Heart left ventricle (tissue), 16 donors: ENCODE data around the gene FNDC3B. TPM values are rescaled to one million over a fixed set of nuclear protein-coding genes. Genes with fewer than 3 reads are reported as not detected.

Source experiments
- ATAC-seq, 4 donors: fragments of 200-7000 bp; cut with Tn5 transposase; one replicate each; pipeline ENCODE4 v1.9.1; 2020 to 2022; ENCODE audit warnings: moderate library complexity in 4 of 4, mild to moderate bottlenecking in 3 of 4, moderate number of reproducible peaks in 1 of 4
- DNase-seq, 5 donors: peaks; one replicate each; pipeline ENCODE4 v3.0.0-alpha.2; 2020
- H3K27ac ChIP-seq, 12 donors: fragments of 200-600 bp; sonication (generic) in 4 of 12; one replicate each; pipeline versions ENCODE4 v1.5.0 to v1.8.0; 2016 to 2022; ENCODE audit warnings: mild to moderate bottlenecking in 2 of 12
- H3K27me3 ChIP-seq, 9 donors: fragments of 200-600 bp; sonication (generic) in 2 of 9; one replicate each; pipeline versions ENCODE4 v1.5.1 to v1.8.0; 2016 to 2022; ENCODE audit warnings: mild to moderate bottlenecking in 3 of 9
- H3K36me3 ChIP-seq, 9 donors: fragments of 200-600 bp; sonication (generic) in 2 of 9; one replicate each; pipeline versions ENCODE4 v1.5.0 to v1.8.0; 2018 to 2022; ENCODE audit warnings: mild to moderate bottlenecking in 2 of 9
- H3K4me1 ChIP-seq, 12 donors: fragments of 200-600 bp; sonication (generic) in 4 of 12; one replicate each; pipeline versions ENCODE4 v1.5.0 to v1.8.0; 2016 to 2022; ENCODE audit warnings: mild to moderate bottlenecking in 3 of 12
- H3K4me3 ChIP-seq, 12 donors: fragments of 200-600 bp; sonication (generic) in 4 of 12; one replicate each; pipeline versions ENCODE4 v1.5.0 to v1.8.0; 2017 to 2022; ENCODE audit warnings: mild to moderate bottlenecking in 9 of 12, moderate library complexity in 4 of 12
- H3K9me3 ChIP-seq, 12 donors: fragments of 200-600 bp; sonication (generic) in 4 of 12; one replicate each; pipeline versions ENCODE4 v1.5.0 to v1.8.0; 2016 to 2022; ENCODE audit warnings: mild to moderate bottlenecking in 1 of 12
- POLR2A ChIP-seq, 2 donors: fragments of 450-650 bp; IDR thresholded peaks; one replicate each; pipeline ENCODE4 v1.6.1; 2017; ENCODE audit warnings: antibody characterized with exemption in 2 of 2, mild to moderate bottlenecking in 2 of 2, moderate library complexity in 2 of 2
- WGBS, 4 donors: extraction: QIAGEN DNeasy Blood & Tissue Kit in 2 of 4; methylation state at CpG; one replicate each; pipeline versions ENCODE4 v1.1.5 to v1.1.7; 2013 to 2018; 5-methylcytosine and 5-hydroxymethylcytosine counted together
- intact Hi-C, 10 donors: fragments of 100-400 bp; cut with DNase I; formaldehyde crosslinking; loops; one replicate each; pipeline versions ENCODE4 v1.11.1 to v1.14.2; 2022
- polyA plus RNA-seq, 2 donors: library from polyadenylated mRNA; stranded (reverse); fragments of 200-250 nt; gene quantifications; one replicate each; pipeline ENCODE4 v1.2.3, GENCODE V29; 2013
- total RNA-seq, 9 donors: library from RNA; depleted of rRNA in 2 of 9; stranded (reverse); fragments of >200 nt in 2 of 9; fragmentation: NEBNext Ultra II Directional in 3 of 9; extraction: Animal tissue kit (Norgen Biotek cat#: 25700) in 3 of 9; gene quantifications; one replicate each; pipeline versions ENCODE4 v1.1.0 to v1.2.4, GENCODE V29; 2016 to 2023
- TF ChIP-seq, protein P1 (sequence below), 12 donors: fragments of 200-600 bp; sonication (generic) in 4 of 12; IDR thresholded peaks; one replicate each; pipeline versions ENCODE4 v1.5.0 to v1.8.0; 2018 to 2022; ENCODE audit warnings: antibody characterized with exemption in 12 of 12, mild to moderate bottlenecking in 5 of 12
- donor health status: ischemic (EF 13 %, LVEDD 7.1; RV severe dilation, severe dysfunction).
- donor health status: healthy with polysubstance abuse.
- donor health status: DM: no; HTN: yes; CAD: no.
- donor health status: DM: no; HTN: no; CAD: no.
- donor health status: ischemic (EF 25% LVEDD 6.9; RV normal size, moderate dysfunction).
- donor health status: ischemic (EF 25% LVEDD 5.7; RV mildly dilated, moderate dysfunction).
- donor health status: healthy.
- donor health status: DM: yes; HTN: yes; CAD: no.
- donor health status: ischemic (EF 35%, LVEDD 5.7; RV mildly dilated, moderate dysfunction).
- donor health status: nonischemic (EF 11% LVEDD 7.7; RV severe dilation, severe dysfunction).
- donor health status: DM: yes; HTN: yes; CAD: no.
- donor health status: PGD.
- donor health status: ischemic (EF 29% LVEDD 5.4; RV normal size, mild dysfunction).
- donor health status: nonischemic (EF 23%, LVEDD 6.1; RV moderate dilation, normal function).

FNDC3B gene
- total and polyA plus RNA-seq, 11 donors: 9.4 to 113 (median 68.2) TPM

DNA sequence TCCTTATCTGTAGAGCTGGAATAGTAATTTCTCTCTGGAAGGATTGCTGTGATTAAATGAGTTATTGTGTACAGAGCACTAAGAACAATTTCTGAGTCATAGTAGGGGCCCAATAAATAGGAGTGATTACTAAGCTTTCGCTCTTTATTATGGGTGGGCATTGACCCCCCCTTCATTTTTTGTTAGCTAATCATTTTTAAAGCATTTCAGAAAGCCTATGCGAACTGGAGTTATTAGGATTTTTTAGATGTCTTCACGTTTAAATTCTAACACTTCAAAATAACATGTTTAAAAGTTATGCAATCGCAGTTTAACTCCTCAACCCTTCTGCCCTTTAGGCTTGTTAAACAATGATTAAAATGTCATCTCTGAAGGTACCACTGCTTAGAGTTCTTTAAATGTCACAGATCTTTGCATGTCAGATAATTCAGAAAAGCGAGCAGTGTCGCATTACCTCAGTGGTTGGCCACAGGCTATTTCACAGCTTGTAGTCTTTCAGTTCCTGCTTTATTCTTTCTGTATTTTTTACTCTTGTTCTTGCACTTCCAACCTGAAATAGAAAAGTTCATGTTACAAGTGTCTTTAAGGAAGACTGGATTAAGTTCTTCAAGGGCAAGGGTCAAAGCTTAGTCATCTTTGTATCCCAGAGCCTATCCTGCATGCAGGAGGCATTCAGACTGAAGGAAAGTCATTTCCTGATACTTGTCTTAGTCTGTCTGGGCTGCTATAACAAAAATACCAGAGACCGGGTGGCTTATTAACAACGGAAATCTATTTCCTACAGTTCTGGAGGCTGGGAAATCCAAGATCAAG is 102.9 kb downstream of the FNDC3B start:
- 68 to 78% (median 73%) methylated on average over 8 of the region's 8 CpGs for WGBS, 4 donors
- Histone ChIP-seq H3K9me3 (peaks cover 0 to 9% (median 0%) of the 10 kb centered on the region in 12 donors), H3K27me3 (no peaks in the 10 kb centered on the region), H3K4me3 (no peak overlapping the region), H3K36me3 (no peaks in the 10 kb centered on the region), H3K4me1 (peaks cover 24 to 96% (median 62%) of the 10 kb centered on the region in 12 donors), H3K27ac (peak overlapping the region in 9 of 12 donors; percentile 16 to 92 (median 64))
- TF ChIP-seq POLR2A (IDR thresholded peaks at IDR 0.05): no peak
- TF ChIP-seq, protein P1, sequence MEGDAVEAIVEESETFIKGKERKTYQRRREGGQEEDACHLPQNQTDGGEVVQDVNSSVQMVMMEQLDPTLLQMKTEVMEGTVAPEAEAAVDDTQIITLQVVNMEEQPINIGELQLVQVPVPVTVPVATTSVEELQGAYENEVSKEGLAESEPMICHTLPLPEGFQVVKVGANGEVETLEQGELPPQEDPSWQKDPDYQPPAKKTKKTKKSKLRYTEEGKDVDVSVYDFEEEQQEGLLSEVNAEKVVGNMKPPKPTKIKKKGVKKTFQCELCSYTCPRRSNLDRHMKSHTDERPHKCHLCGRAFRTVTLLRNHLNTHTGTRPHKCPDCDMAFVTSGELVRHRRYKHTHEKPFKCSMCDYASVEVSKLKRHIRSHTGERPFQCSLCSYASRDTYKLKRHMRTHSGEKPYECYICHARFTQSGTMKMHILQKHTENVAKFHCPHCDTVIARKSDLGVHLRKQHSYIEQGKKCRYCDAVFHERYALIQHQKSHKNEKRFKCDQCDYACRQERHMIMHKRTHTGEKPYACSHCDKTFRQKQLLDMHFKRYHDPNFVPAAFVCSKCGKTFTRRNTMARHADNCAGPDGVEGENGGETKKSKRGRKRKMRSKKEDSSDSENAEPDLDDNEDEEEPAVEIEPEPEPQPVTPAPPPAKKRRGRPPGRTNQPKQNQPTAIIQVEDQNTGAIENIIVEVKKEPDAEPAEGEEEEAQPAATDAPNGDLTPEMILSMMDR (IDR thresholded peaks at IDR 0.05): no peak
- no peak for DNase-seq
- intact Hi-C loops: loop anchor here in 1 of 10 donors (5.0 to 10.0 kb wide), 2 partner anchors 60 to 497 kb away; no protein-coding TSS in a partner anchor
- no peak for ATAC-seq

DNA sequence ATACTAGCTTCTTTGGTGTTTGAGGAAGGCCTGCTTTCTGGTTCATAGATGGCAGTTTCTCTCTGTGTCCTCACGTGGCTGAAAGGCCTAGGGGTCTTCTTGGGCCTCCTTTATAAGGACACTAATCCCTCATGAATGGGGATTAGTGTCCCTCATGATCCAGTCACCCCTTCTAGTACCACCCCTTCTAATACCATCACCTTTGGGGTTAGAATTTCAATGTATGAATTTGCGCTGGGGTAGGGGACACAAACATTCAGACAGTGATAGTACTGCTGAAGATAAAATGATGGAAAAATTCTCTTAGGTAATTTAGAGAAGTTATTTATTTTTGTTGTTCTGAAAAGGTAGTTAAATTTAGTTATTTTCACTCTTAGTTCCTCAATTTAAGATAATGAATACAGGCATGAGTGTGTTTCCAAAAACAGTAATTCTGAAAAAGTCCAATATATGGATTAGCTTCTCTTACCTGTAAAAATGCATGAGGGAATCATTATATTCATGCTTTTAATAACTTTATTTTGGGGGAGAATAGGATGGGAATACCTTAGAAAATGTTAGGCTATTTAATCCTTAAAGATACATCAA is 103.6 kb downstream of the FNDC3B start:
- 93 to 99% (median 94%) methylated on average over 2 of the region's 2 CpGs for WGBS, 4 donors
- Histone ChIP-seq H3K4me1 (peaks cover 23 to 96% (median 55%) of the 10 kb centered on the region in 12 donors), H3K27me3 (no peaks in the 10 kb centered on the region), H3K36me3 (no peaks in the 10 kb centered on the region), H3K27ac (peak overlapping the region in 8 of 12 donors; percentile 38 to 92 (median 66)), H3K9me3 (peaks cover 0 to 9% (median 0%) of the 10 kb centered on the region in 12 donors), H3K4me3 (no peak overlapping the region)
- TF ChIP-seq, protein P1 (IDR thresholded peaks at IDR 0.05): no peak
- TF ChIP-seq POLR2A (IDR thresholded peaks at IDR 0.05): no peak
- intact Hi-C loops: loop anchor here in 1 of 10 donors (5.0 to 10.0 kb wide), 2 partner anchors 59 to 498 kb away; no protein-coding TSS in a partner anchor
- DNase-seq (no peak), ATAC-seq (no peak)

DNA sequence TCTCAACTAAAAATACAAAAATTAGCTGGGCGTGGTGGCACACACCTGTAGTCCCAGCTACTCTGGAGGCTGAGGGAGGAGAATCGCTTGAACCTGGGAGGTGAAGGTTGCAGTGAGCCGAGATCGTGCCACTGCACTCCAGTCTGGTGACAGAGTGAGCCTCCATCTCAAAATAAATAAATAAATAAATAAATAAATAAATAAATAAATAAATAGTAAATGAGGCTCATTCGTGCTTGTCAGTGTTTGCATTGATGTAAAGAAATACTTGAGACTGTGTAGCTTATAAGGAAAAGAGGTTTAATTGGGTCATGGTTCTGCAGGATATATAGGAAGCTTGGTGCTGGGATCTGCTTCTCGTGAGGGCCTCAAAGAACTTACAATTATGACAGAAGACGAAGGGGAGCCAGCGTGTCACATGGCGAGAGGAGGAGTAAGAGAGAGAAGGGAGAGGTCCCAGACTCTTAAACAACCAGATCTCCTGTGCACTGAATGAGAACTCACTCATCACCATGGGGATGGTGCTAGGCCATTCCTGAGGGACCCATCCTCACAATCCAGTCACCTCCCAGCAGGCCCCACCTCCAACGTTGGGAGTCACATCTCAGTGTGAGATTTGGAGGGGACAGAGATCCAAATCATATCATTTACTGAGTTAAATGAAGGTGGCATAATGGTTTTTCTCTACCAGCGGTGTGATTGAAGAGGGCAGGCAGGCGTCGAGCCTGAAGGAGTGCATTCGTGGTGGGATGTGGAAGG is 104.5 kb downstream of the FNDC3B start:
- WGBS, 4 donors: 89 to 93% (median 92%) methylated on average over 14 of the region's 14 CpGs
- intact Hi-C loops: loop anchor here in 1 of 10 donors (5.0 to 10.0 kb wide), 2 partner anchors 58 to 499 kb away; no protein-coding TSS in a partner anchor

More for the DNA sequence above, 104.5 kb downstream of the FNDC3B start:
- Histone ChIP-seq H3K4me3 (no peak overlapping the region), H3K27me3 (no peaks in the 10 kb centered on the region), H3K9me3 (peaks cover 0 to 9% (median 0%) of the 10 kb centered on the region in 12 donors), H3K36me3 (no peaks in the 10 kb centered on the region), H3K27ac (peak overlapping the region in 1 of 12 donors; percentile 63), H3K4me1 (peaks cover 24 to 96% (median 51%) of the 10 kb centered on the region in 12 donors)
- DNase-seq (no peak), ATAC-seq (no peak)
- TF ChIP-seq, protein P1 (IDR thresholded peaks at IDR 0.05): no peak
- no peak for TF ChIP-seq POLR2A (IDR thresholded peaks at IDR 0.05)
